SIG-M5 treated with dmso at 0.1 percent for 504 hours (cell line): ENCODE measurements around the gene ABCA4.

Source experiments
- DNase-seq: peaks from one replicate; lab custom pipeline; 2025; ENCODE audit not compliant: unreplicated experiment; lab: John Stamatoyannopoulos, UW

The ABCA4 gene

DNA sequence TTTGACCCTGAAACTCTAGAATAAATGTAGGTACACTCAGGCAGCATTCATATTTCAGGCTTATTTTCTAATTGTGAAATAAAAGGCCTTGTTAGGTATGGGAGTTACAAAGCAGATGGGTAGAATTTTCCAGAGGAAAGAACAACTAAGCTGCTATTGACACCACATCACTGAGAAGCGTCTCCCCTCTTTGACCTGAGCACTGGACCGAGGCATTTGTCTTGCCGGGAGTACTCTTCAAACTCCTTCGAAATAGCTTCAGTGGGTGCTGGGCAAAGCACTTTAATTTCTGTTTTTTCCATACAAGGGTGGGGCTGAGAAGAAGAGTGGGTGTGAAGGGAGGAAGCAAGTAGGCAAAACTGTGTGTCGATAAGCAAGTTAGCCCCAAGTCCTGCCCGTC lies 36.4 kb downstream of the ABCA4 start:
- DNase-seq: no peak

DNA sequence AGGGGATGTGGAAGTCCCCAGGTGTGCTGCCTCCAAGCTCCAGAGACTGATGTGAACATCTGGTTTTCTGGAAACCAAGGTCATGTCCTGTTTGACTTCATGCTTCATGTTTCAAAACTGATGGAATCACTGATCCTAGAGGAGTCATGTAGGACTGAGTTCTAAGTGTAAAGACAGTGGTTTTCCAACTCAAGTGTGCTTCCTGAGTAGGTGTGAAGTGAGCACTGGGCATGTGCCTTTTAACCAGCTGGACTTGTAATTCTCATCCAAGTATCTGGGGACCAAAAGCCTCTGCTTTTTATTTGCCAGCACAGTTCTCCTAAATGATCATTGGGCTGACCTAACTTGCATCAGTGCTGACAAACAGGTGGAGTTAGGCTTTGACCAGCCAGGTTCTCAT lies 36.9 kb downstream of the ABCA4 start:
- no peak for DNase-seq

DNA sequence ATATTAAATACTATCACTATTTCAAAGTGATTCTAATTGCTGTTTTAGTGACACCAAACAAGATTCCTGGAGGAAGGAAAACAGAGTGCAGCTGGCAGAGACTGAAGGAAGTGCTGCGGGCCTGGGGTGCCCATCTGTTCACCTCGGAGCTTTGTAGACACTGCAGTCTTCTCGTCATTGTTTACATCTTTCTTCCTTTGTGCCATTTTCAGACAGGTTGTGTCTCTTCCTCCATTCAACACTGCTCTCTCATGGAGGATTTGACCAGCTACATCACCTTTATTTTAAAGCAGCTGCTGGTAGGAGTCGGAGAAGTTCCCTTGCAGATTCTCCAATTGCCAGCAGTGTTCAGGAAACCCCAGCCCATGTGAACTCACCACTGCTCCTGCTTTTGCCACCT lies 37.3 kb downstream of the ABCA4 start:
- DNase-seq: no peak

DNA sequence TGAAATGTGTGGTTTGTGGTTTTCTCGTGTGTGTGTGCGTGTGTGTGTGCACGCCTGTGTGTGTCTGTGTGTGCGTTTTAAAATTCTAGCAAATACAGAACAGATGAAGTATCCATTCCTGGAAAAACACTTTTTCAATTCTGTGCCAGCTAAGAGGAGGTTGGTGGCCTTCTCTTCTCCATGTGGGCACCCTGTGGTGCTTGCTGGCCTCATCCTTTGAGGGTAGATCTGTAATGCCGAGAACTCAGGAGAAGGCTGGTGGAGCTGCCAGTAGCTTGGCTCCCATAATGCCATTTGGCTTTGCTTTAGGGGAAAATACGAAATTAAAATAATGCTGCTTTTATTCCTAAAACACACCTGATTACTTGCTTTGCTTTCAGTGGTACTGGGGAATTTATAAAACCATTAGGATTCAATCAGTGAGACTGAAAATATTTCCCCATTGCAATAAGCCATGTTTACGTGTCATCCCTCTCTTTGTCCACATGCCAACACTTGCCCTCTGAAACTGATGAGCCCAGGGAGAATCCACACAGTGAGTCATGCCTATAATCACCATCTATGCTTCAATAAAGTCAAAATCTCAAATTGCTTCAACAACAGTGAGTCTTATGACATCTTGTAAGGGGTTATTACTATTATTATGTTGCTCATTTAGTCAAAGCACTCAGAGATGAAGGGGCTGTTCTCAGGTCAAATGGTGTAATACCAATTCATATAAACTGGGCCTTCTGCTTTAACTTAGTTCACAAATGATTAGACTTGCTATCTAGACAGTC lies 39.2 kb downstream of the ABCA4 start:
- no peak for DNase-seq

DNA sequence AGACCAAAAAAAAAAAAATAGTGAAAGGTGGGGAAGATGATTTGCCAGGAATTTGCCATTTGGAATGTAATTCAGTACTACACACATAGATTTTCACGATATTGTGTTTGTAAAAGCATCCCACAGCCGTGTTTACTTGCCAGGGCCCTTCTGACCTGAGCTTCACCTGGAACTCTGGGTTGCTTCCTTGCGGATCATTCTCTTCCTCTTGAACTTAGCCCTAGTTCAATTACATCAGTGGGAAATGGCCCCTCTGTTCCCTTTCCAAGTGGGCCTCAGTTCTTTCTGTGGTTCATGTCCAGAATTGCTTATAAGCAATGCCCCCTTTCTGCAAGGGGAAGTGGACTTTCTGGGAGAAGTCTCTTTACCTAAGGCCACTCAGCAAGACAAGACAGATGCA lies 41.0 kb downstream of the ABCA4 start:
- no peak for DNase-seq

DNA sequence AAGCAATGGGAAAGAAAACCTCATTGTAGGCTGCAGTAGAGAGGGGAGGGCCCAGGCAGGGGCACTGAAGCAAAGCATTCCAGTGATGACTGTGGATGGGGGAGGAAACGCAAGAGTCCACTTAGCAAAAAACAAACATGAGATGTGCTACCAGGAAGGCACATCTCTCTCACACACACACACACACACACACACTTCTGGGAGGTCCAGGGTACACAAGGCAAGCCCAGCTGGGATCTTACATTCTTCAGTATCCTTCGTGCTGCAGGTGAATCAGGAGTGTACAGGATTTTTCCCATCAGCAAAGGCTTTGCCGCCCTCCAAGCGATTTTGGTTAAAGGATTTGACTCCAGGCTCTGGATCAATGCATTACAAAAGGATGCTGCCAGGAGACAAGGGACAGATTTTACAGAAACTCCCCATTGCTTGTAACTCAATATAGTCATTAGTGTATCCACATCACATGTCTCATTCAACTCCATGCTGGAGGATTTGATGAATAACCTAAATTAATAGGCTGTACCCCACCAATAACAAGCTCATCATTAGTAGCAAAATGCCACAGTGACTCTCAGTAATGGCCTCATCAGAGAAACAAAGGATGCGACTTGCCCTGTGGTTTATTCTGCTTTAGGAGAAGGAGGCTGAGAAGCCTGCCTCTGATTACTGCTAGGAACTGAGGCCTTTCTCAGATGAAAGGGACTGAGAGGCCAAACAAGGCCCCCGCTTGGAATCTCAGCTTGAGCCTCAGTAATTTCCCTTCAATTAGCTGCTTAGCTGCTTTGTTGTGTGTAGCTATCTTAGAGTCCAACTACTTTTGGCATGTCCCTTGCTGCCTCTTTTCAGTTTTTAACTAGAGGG lies 41.6 kb downstream of the ABCA4 start:
- no peak for DNase-seq

DNA sequence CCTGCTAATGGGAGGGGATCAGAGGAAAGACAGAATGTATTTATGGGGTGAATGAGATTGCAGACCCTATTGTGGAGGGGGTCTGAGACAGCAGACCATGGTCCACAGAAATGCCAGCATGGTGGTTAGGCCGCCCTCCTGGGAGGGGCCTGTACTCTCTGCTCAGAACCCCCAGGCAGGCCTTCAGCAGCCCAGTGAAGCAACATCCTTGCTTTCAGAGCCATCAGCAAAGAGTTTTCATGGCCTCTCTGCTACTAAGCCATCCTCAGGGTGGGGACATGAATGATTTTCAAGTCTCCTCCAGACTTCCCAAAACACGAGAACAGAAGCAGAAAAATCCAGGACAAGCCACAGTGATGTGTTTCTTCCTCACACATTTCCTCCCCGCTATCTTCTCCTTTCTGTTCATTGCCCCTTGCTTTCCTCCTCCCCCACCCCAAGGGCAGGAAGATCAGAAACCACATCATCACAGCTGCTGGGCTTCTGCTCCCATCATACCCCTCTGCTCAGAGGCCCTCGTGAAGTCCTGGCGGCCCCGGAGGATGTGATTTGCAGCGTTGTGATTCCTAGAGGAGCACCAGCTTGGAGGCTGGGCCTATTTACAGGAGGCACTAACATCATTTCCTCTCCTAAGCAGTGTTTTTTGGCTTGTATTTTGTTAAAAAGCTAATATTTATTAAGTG lies 48.0 kb downstream of the ABCA4 start:
- no peak for DNase-seq

DNA sequence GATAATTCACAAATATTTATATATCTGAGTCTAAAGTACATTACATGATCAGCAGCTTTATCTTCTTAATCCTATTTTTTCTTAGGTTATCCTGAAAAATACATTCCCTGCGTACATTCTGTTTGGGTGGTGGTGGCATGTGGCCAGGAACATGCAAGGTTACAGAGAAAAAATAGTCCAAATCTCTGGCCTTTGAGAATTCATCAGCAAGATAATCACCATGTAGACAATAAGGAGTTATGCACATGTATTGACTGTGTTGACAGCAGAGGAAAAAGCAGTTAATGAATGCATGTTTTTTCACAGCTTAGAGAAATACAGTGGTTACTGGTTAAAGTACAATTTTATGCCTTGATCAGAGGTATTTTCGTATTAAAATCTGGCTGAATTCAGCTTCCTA lies 49.0 kb downstream of the ABCA4 start:
- no peak for DNase-seq

DNA sequence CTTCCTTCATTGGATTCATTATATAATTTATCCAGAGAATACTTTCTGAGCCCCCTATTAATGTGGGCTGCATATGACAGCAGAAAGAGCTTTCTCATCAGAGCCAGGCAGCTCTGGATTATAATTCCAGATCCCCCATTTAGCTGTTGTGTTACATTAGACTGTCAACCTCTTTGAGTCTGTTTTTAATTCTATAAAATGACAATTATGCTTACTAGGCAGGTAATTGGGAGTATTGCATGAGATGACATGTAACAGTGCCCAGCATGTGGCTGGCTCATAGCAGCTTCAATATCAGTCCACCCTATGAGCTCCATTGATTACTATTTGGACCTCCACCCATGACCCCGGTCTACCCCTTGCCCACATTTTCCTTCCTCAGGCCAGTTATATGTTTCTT lies 49.6 kb downstream of the ABCA4 start:
- no peak for DNase-seq

DNA sequence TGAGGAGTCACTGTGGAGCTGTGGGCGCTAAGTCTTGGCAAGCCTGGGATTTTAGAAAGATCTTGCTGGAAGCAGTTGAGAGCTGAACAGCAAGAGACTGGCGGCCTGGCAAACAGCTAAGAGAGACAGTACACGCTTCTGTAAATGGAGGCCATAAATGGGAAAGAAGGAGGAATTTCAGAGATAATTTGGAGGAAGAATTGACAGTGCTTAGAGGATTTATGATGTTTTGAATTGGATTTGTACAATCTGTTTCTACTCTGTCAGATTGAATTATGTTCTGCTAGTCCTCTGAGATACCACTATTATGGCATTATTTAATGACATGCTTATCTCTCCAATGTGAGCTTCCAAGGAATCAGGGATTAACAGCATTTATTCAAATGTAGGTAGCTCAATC lies 50.1 kb downstream of the ABCA4 start:
- DNase-seq: no peak

DNA sequence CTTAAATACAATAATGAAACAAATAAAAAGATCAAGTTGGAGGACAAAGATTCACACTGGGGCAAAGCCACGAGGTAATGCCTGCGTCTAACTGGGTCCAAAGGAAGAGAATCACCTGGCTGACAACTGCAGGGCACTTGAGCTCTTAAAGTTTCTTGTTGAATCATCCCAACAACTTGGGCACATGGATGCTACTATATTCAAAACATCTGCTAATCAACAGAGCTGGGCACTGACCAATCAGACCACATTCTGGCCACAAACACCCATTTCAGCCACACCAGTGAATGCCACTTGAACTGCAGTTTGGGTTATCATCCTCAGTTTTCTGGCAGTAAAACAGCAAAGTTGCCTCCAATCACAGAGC lies 51.0 kb downstream of the ABCA4 start:
- no peak for DNase-seq

DNA sequence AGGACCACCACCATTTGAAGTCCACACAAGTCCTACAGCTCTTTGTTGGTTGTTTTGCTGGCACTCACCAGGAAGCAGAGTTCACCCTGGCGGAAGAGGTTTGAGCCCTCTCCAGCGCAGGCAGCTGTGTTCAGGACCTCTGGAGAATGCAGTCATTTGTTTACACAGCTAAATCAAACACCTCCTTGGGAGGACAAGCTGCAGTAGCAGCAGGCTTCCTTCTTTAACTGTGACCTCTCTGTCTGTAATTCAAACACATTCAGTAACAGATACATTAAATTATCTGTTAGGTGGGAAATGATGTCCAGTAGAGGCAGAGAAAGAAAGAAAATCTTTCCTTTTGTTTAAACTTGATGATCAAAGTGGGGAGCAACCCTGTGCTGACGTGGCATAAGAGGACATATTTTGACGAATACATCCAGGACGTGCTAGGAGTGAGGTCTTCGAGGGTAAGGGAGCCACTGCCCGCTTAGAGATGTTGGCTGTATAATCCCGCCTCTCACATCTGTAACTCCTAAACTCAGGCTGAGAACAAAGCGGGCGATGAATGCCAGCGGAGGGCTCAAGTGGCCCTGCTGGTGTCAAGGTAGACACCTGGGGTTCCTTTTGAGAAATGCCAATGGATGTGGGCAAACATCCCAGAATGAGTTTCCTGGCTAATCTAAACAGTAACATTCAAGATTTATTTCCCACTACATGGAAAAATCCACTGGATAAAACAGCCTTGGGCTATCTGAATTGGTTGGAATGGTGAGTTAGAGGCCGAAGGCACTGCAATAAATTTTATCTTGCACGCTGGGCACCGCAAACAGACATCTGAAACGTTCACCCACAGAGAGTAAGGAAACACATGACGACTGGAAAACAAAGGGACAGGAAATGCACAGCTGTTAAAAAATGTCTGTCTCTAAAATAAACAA lies 51.7 kb downstream of the ABCA4 start:
- DNase-seq: no peak

DNA sequence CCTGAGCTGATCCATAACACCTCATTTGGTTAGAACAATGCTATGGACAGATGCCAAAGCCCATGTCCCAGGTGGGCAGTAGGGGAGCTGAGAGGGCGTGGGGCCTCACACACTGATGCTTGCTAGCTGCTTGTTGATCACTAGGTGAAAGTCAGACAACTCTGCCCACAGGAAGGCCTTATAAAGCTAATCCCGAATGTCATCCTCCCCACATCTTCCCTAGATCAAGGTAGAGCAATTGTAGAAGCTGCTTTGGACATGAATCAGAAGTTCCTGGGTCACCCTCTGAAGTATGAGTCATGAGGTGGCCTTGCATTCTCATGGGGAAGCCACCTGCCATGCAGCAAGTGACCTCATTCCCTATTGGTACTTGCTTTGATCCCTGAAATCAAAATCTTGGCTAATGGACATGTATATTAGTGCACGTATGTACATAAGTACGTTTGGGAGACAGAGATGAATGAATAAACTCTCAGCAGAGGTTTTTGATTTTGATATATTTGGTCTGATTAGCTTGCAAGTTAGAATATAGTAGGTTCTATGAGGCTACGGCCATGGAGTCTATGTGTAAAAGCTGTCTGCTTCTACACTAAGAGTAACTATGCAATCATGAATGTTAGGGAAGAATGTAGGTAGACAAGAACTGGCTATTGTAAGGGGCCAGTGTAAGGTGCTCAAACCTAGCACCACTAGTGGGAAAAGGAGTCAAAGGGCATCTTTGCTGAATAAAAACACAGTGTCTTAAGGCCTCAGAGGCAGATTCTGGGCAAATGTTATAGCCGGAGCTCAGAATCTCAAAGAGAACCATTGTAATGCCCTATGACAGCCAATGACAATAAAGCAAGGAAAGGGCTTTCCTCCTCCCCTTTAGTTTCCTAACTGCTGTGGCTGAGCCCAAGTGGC lies 52.6 kb downstream of the ABCA4 start:
- no peak for DNase-seq

DNA sequence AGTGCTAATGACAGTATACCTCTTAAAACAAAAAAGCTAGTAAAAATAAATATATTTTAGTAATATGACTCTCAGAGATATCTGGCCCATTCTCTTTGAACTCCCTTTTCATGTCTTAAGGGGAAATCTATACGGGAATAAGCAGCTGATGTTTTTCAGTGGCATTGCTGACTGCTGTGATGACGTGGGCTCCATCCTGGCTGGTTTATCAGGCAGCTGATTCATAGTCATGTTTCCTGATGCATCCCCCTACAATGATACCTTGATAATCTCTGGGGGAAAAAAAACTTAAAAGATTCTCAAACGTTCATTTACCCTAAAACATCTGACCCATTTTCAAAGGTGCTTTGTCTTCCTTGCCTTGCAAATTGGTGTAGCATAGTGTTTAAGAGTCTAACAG lies 53.8 kb downstream of the ABCA4 start:
- no peak for DNase-seq

DNA sequence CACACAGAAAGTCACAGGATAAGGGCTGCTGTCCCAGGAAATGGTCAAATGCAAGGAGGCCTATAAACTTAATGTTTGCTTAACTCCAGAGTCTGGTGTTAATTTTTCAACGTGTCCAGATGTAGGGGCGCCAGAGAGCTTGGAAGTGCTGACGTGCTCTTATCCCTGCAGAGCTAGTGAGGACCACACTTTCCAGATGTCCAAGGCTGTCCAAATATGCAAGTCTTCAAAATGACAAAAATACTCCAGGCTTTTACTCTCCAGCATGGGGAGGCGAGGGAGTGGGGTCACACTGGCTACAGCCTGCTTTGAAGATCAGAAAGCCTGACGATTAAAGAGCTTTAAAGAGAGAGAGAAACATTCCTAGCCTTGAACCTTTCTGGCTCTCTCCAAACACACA lies 57.6 kb downstream of the ABCA4 start:
- no peak for DNase-seq

DNA sequence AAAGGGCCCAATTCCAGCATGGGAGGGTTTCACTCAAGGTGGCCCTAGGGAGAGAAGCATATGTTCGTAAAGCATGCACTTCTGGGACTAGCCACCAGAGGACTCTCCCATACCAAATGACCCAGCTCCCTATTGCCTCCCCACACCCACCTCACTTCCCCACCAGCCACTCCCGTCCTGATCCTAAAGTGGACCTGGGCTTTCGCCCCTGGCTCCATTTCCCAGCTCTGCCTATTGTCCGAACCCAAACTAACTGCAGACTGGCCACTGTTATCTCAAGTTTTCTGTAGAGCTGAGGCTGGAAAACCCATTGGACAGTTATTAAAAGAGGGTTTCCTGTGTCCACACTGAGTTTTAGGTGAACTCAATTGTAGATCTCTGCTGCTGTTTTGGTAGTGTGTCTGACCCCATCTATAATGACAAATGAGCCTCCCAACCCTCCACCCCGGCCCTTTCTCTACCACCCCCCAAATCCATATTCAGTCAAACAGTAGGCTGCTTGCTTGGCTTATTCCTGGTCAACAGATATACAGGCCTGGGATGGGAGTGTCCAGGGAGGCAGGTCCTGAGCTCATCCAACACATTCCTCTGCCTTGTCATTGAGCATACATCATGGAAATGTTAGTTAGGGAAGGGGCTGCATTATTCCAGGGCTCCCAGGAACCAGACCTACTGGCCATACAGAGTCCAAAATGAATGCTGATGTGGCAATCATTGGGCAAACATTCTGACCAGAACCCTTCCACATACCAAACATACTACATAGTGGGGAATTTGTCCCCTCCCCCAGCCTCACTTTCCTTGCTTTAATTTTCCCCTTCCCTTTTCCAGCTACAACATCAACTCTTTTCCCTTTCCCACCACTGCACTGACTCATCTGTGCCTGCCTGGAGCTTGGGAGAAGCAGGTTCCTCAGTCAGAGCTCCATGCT lies 59.2 kb downstream of the ABCA4 start:
- peak; percentile 49 for DNase-seq

DNA sequence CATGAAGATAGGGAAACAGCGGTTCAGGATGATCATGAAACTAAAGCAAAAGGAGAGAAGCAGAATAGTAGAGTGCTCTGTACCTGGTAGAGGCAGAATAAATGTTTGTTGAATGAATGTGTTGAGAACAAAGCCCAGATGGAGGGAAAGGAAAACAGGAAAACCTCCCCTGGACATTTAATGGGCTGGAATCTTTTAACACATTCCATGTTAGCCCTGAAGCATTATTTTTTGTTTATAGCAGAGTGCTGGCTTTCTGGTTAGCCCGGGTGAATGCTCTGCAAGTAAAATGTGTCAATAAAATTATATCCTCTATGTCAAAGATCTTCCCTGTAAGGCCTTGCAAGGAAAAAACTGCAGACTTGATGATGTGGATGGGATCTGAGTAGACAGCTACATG lies 60.2 kb downstream of the ABCA4 start:
- DNase-seq: no peak

DNA sequence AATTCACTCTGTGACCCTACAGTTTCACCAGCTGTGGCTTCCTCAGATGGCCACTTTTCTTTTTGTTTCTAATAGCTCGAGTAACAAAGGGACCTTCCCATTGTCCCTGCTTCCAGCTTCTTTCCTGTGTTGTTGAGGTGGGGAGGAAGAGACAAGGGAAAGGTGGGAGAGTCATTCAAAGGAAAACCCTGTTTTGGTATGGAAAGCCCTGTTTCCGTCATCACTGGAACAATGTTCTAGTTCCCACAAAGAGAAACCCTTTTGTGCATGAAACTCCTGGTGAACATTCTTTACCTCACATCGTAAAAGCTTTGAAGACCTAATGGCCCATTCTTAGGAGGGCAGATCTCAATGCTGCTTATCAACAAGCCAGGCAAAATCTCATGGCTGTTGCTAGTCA lies 62.2 kb downstream of the ABCA4 start:
- no peak for DNase-seq

DNA sequence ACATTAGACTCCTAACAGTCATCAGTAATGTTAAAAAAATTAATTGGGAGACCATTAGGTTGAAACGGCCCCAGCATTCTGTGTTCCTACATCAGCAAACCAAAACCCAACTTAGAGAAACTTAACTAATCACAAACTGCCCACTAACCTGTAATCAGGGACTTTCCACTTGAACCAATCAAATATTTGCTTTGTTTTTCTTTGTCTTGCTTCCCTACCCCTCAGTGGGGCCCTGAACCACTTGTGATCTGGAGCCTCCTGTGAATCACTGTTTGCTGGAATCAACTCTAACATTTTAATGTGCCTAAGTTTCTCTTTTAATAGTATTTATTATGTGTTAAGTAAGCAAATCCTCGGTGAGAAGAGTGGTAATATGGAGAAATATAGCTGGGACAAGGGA lies 64.0 kb downstream of the ABCA4 start:
- no peak for DNase-seq
